HG02884 (cell line): ENCODE measurements around the gene MYO15B.

Experiments
- ATAC-seq: cut with Tn5 transposase; IDR thresholded peaks from one replicate; pipeline ENCODE4 v1.9.1; 2021; ENCODE audit warnings: mild to moderate bottlenecking, moderate library complexity; ENCODE audit not compliant: unreplicated experiment

The MYO15B gene

DNA sequence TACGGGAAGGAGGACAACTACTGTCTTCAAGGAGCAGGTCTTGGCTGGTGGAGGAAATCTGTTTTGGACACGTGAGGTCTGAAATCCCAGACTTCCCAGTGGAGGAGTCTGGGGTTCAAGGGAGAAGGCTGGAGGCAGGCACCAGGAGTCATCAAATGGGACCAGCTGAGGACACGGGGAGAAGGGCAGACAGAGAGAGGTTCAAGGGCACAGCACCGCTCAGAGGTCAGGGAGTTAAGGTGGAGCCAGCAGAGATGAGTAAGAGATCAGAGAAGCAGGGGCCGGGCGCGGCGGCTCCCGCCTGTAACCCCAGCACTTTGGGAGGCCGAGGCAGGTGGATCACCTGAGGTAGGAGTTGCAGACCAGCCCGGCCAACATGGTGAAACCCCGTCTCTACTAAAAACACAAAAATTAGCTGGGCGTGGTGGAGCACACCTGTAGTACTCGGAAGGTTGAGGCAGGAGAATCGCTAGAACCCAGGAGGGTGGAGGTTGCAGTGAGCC is 35.2 kb downstream of the MYO15B start:
- ATAC-seq = no peak

DNA sequence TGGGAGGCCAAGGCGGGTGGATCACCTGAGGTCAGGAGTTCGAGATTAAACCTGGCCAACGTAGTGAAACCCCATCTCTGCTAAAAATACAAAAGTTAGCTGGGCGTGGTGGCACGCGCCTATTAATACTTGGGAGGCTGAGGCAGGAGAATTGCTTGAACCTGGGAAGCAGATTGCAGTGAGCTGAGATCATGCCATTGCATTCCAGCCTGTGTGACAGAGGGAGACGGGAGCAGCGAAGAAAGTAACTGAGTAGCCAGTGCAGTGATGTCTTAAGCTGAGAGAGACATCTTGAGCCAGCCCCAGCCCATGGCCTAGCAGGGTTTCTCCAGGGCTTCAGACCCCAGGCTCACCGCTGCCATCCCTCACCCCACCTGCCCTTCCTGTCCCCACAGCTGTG is 35.8 kb downstream of the MYO15B start:
- no peak for ATAC-seq

DNA sequence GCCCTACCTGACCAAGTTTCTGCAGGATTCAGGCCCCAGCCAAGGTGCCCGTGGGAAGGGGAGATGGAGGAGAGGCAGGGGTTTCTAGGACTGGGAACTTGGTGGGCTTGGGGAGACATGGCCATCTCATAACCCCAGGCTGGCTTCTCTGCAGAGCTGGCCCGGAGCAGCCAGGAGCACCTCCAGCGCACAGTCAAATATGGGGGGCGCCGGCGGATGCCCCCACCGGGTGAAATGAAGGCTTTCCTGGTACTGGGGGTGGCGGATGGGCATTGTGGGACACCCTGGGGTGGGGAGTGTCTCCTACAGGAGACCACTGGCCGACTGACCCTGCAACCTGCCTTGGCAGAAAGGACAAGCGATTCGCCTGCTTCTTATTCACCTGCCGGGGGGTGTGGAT is 36.4 kb downstream of the MYO15B start:
- no peak for ATAC-seq

DNA sequence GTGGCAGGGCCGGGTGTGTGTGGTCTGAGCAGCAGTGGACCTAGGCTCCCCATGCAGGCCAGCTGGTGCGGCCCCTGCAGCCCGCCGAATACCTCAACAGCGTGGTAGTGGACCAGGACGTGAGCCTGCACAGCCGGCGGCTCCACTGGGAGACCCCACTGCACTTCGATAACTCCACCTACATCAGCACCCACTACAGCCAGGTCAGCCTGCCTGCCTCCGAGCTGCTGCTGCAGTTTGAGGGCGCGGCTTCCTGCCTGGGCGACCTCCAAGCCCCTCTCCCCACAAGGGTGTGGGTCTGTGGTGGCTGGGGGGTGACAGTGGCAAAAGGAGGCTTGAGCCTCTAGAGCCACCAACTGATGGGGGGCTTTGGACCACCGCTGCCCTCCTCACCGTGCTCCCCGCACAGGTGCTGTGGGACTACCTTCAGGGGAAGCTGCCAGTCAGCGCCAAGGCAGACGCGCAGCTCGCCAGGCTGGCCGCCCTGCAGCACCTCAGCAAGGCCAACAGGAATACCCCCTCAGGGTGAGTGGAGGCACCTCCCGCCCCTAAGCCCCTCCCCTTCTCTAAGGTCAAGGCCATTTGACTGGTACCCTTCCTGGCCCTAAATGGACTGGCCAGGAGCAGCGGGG is 37.2 kb downstream of the MYO15B start:
- ATAC-seq = no peak

DNA sequence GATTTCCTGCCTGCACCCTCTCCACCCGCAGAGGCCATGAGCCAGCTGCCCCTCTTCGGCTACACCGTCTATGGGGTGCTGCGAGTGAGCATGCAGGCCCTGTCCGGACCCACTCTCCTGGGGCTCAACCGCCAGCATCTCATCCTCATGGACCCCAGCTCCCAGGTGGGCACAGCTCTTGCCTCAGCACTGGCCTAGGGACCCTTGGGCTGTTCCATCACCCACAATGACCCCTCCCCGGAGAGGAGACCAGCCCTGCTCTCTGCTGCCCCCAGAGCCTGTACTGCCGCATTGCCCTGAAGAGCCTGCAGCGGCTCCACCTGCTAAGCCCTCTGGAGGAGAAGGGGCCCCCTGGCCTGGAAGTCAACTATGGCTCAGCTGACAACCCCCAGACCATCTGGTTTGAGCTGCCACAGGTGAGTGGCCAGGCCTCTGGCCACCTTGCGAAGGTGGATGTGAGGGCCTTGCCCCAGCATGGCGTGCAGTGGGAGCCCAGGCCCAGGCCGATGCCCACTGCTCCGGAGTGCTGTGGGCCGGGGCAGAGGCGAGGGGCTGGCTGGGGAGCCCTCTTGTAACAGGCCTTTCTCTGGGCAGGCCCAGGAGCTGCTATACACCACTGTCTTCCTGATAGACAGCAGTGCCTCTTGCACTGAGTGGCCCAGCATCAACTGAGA is 38.4 kb downstream of the MYO15B start:
- ATAC-seq = no peak

DNA sequence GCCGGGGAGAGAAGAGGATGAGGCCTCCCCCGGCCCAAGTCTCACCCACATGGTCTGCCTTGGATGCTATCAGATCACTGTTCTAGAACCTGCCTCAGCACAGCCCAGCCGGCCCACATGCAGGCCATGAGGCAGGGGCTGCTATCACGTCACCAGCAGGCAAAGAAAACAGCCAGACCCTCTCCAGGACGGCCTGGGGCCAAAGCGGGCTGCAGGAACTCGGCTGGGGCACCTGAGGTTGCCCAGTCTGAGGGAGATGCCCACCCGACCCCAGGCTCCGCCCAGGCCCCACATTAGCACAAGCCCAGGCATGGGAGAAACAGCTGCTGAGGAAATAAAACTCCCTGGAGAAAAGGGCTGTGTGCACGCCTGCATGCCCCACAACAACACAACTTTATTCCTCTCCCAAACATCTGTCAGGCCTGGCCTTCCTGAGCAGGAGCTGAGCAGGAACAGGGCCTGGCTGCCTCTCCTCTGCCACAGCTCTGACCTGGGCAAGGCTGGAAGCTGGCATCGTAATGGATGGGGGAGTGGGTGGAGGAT is 39.0 kb downstream of the MYO15B start:
- no peak for ATAC-seq

DNA sequence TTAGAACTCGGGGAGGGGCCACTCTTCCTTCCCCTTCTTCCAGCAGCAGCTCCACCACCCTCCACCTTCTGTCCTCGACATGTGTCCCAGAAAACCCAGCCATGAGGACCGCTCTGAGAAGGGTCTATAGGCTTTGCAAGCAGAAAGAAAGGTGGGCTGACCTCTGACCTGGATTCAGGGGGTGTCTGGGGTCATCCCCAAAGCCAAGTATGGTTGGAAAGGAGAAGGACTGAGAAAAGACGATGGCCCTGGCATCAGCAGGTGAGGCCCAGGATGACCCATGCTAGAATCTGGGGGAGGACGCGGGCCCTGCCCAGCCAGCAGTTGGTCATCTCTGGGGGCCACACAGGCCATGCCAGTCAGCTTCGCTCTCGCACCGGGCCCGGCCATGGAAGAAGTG is 39.5 kb downstream of the MYO15B start:
- no peak for ATAC-seq

DNA sequence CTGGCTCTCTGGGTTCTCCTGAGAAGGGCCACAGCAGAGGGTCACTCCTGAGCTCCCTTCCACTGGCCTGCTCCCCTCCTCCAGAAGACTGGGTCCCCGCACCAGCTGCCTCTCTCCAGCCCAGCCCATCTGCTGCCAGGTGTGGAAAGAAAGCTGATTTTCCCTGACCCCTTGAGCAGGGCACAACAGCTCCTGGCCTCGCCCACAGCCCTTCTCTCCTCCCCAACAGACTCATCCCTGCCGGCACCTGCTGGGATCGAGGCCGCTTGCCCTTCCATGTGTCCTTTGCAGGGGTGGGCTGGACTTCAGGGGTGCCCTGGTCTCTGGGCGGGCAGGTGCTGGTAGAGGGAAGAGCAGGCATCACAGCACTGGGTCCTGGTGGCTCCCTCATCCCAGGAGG is 40.8 kb downstream of the MYO15B start:
- no peak for ATAC-seq

DNA sequence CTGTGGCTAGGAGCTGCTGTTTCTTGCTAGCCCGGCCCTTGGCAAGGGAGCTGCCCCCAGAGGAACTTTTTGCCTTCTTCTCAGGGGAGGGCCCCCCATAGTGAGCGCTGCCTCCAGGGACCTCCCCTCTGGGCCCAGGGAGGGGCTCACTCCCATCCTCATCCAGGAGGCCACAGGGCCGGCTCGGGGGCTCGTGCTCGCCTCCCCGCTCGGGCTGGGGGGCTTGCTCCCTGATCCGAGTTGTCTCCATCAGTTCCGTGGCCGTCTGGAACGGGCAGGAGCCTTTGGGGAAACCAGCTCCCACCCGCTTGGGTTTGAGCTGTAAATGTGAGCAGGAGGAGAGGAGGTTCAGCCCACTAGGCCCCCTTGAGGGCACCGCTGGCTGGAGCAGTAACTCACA is 41.6 kb downstream of the MYO15B start:
- ATAC-seq = no peak

DNA sequence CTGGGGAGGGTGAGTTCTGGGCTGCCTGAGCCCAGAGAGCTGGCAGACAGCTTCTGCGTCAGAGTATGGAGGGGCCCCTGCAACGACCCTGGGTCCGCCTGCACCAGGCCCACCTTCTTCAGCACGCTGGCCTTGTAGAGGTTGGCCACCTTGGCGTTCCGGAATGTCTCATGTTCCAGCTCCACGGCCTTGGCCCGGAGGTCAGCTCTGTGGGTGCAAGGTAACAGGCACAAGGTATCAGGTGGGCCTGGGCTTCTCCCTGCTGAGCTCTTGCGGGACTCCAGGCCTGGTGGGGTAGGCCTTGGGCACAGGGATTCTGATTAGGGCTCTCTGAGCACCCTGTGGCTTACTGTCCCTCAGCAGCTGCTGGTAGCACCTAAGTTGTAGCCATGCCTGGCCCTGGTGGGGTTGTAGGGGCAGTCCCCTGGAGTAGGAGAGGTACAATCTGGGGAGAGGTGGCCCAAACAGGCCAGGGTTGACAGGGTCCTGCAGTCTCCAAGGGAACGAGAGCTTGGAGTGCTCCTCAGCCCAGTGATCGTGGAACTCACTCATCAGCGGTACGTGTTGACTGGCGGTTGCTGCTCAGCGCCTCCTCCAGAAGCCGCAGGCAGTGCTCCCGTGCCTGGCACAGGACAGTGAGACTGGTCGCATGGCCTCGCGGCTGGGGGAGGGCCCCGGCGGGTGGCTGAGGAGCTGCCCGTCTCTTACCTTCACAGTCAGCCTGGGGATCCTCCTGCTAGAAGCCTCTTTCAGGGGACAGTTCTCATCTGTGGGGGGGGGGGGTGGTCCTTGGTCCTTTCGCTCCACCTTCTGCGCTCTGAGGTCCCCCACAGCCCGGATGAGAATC is 42.7 kb downstream of the MYO15B start:
- no peak for ATAC-seq

DNA sequence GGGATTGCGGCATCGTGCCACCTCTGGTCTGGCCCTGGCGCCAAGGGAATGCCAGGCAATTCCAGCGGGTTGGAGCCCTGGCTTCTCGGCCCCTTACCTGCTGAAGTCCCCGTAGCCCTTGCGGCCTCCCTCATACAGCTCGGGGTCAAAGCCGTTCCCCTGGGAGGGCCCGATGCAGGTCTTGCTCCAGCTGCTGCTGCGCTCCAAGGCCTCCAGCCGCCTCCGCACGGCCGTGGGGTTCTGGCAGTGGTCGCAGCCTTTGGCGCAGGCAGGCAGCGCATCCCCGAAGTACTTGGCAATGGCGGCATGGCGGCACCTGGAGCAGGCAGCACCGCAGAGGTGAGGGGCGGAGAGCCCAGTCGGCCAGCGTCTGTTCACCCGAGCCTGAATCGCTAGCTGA is 43.8 kb downstream of the MYO15B start:
- ATAC-seq = no peak

DNA sequence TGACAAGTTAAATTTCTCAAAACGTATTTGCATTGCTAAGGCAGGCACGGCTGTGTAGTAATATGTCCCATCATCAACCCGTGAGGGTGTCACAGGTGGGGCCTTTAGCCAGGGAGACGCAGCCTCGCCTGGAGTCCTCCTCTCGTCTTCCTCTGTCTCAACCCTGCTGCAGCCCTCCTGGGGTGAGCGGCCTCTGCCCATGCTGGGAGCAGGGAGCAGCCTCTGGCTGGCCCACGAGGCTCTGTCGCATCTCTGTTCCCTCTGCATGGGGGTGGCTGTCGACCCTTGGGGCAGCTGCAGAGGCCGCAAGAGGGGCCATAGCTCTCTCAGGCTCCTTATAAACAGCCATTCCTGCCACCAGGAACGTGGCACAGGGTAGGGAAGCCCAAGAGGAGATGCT is 44.8 kb downstream of the MYO15B start:
- no peak for ATAC-seq

DNA sequence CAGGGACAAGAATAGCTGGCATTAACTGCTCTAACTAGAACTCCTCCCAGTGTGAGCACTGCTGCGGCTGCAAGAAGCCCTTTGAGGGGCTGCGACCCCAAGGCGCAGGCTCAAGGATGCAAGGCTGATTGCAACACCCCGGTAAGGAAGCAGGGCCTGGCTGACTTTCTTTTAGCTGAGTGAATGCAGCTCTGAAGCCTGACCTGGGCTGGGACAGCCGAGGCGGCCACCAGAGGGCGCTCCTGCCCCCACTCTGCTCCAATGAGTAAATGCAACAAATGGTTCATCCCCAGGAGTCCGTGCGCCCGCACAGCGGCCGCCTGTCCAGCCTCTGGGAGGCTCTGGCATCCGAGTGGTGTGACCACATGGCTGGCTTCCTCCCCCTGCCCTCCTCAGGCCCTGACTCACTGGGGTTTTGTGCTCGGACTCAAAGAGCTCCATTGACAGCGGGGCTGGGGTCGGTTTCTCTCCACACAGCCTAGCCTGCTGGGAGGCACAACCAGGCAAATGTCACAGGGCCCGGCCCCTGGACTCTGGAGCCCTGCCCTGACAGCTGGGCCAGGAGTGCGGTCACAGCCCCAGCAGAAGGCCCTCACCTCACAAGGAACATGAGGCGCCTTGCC is 45.4 kb downstream of the MYO15B start, which contains the start of gene SMIM5:
Gene SMIM5, plus strand, starts transcription at position 572 of the 623 bp plus-strand sequence. CDS start 6,768 bp downstream, outside the sequence.
- ATAC-seq = no peak

DNA sequence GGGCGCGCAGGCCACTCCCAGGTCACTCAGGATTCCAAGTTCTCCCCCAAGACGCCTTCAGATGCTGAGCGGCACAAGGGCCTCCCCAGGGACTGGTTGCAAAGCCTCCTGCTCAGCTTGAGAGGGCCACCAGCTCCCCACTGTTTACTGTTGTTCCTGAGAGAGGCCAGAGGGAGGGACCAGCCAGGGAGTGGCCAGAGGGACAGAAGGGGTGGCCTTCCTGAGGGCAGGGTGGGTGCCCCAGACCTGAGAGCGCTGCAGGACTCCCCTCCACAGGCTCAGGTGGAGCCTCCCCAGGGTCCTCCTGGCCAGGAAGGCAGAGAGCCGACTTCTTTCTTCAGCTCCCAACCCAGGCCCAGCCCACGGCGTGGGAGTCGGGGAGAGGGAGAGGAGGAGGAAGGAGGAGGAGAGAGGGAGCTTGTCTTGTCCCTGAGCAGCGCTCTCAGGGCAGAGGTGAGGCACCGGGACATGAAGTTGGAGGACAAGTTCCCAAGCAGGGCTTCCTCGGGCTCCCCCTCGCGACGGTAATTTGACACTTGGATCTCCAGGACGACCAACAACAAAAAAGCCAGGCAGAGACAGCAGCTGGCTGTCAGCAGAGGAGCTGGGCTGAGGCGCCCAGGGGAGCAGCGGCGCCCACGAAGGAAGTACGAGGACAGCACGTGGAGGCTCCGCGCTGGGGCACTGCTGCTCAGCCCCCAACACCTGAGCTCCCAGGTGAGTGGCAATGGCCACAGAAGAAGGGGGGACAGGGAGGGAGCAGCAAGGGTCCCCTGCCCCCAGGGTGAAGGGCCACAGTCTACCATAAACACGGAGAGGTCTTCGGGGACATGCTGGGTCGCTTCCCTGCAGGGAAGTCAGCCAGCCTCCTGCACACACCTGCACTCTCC is 46.1 kb downstream of the MYO15B start:
- no peak for ATAC-seq

DNA sequence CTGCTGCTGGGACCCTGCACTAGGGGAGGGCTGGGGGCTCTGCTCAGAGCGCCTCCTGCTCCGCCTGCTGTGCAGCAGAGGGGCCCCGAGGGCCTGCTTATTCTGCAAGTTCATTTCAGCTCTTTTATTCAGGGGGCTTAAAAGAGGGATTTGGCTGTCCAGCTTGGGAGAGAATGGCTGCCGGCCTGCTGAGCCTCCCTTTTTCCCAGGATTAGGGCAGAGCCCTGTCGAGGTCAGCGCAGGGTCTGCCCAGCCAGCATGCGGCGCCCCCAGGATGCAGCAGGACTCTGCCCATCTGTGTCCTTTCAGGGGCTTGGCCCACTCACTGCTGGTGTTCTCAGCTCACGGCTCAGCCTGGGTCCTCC is 46.8 kb downstream of the MYO15B start:
- ATAC-seq = no peak

DNA sequence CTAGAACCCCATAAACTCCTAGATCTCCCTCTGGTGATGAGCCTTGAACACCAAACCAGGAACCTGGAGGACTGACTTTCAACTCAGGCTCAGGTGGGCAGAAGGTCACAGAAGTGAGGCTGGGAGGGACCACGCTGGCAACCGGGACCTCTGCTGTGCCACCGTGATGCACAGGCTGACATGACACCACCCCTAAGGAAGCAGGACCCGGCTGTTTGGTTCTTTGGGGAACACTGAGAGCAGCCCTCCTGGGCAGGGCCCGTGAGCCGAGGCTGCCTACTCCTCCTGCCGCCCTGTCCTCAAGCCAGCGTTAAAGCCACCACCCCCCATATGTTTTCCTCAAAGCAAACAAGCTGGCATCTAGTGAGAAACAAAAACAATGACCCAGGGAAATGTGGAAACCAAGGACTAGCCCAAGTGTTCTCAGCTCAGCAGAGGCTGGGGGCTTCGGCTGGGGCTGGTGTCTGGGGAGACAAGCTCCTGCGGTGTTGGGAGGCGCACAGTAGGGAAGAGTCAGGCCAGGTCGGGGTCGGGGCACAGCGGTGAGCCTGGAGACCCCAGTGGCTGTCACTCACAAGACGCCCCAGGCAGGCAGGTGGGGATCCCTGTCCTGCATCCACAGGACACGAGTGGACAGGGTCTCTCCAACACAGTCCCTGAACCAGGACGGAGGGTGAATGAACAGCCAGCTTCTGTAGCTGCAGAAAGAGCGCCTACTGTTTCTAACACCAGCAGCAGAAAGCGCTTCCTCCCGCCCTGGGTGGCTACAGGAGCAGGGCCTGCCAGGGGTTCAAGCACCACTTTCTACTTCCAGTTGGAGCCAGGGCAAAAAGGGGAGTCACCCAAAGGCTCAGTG is 47.4 kb downstream of the MYO15B start:
- no peak for ATAC-seq

DNA sequence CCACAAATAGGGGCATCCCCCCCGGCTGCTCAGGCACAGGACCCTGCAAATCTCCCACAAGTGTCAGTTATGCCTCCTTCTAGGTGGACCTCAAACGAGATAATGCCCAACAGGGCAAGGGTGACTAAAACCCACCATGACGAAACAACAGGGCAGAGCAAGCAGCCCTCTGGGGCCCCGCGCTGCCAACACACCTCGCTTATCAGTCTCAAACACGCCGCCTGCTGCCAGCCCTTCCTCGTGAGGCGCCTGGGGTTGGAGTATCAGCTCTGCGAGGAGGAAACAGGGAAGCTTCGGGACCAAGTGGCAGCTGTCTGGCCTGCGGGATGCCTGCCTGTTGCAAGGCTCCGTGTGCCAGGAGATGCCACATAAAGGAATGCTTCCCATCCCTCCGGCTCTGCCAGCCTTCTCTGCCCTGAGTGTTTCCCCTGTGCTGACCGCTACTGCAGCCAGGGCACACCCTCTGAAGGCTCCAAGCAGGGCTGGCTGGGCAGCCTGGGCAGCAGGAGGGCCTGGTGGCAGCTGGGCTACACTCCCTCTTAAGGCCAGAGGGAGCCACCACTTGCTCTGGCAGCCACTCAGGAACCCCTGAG is 48.1 kb downstream of the MYO15B start:
- no peak for ATAC-seq

DNA sequence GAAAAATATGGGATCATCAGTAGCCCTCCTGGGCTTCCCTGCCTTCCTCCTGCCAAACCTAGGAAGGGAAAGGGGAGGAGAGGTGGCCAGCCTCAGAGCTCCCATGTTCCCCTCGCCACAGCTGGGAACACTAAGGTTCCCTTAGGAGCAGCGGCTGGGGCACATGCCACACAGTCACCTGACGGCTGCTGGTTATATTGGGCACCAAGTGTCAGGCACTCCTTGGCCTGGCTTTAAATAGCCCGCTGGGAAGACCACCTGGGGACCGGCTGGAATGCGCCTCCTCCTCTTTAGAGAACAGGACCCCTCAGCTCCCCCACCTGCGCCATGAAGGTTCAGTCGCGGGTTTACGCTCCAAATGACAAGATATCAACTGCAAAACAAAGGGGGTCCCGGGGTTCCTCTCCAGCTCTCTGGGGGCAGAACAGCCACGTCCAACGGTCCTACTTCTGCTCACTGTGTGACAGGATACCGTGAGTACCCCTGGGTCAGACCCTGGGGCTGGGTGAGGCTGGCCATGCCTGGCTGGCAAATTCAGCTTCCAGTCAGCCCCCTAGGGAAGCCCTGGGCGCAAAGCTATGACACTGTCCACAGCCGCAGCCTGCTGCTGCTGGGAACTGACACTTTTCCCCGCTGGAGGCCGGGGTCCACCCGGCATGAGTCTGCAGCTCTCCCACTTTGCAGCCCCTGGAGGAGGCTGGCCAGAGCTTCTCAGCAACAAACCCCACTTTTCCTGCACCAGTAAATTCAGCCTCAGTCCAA is 49.0 kb downstream of the MYO15B start:
- ATAC-seq = no peak
